Erythroblast (primary cell): ENCODE results near the gene CPSF3.

Experiments used
- DNase-seq, 2 experiments: peaks; one replicate each; lab custom pipeline; 2025; lab: John Stamatoyannopoulos, UW
- GATA1 ChIP-seq: IDR thresholded peaks from 2 replicates; pipeline ENCODE4 v1.6.1; 2011; ENCODE audit warnings: low read depth, mild to moderate bottlenecking, control low read depth, low read length, moderate library complexity
- POLR2A ChIP-seq: IDR thresholded peaks from 2 replicates; pipeline ENCODE4 v1.6.1; 2011; ENCODE audit warnings: mild to moderate bottlenecking, low read length

CPSF3 gene

DNA sequence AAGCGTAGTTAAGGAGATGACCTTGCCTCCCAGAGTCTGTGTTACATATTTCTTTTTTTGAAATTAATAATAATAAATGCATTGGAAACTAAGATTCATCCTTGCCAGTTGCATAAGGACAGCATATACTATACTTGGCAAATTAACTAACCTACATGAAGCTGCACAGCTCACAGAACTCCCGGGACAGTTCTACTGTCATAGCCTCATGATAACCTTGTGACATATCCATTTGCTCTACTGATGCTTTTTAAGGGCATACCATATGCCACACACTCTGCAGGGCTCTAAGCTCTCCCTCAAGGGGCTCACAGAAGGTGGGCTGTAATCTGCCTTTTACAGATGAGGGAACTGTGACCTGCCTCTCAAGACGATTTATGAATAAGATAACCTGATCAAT is 3.9 kb upstream of the CPSF3 start:
- no peak for DNase-seq

DNA sequence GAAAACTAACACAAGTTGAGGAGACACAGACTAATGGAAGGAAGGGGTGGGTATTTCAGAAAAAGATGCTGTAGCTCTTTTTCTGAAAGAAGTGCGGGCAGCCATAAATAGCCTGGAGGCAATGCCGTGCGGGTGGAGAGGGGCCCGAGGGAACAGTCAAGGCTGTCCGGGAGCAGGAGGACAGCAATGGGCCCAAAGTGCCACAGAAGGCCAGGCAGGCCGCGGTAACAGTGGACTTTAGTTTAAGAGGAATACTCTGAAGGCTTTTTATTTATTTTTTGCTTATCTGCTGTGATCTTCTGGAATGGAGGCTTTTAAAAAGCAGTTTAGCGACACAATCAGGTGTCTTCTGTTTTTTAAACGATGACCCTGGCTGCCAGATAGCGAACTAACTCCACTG is 3.0 kb upstream of the CPSF3 start:
- TF ChIP-seq GATA1, result no peak
- TF ChIP-seq POLR2A, result no peak

More for the DNA sequence above, 3.9 kb upstream of the CPSF3 start:
- no peak for TF ChIP-seq GATA1
- no peak for TF ChIP-seq POLR2A

DNA sequence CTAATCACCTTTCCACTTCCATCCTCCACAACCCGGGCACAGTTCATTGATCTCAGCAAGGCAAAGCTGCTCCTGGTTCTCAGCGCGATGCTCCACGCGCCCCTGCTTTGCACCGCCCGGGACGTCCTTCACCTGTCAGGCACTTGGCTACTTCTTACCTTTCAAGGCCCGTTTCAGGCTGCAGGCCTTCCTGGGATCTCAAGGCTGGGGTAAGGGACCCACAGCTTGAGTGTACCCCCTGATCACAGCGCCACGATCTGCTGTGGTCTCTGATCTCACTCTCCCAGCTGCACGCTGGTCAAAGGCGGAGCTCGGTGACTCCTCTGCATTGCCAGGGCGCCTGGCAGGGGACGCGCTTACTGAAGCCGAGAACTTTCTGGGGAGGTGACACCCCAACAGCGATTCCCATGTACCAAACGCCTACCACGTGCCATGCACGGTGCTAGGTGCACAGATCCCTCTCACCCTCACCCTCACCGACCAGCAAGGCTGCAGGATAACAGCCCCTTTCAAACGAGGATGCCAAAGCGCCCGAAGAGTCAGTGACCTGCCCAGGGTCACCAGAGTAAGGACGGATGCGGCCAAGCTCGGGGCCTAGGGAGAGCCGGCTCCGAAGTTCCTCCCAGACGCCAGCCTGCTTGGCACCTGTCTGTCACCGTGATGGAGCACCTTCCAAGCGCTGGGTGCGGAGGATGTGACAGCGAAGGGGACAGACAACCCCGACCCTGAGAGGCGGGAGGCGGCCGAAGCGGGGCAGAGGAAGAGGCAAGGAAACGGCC is 944 bp upstream of the CPSF3 start:
- TF ChIP-seq GATA1 (no peak), POLR2A (no peak)
- peak; percentile 62 to 65 for DNase-seq

More for the DNA sequence above, 3.0 kb upstream of the CPSF3 start:
- DNase-seq, result no peak

DNA sequence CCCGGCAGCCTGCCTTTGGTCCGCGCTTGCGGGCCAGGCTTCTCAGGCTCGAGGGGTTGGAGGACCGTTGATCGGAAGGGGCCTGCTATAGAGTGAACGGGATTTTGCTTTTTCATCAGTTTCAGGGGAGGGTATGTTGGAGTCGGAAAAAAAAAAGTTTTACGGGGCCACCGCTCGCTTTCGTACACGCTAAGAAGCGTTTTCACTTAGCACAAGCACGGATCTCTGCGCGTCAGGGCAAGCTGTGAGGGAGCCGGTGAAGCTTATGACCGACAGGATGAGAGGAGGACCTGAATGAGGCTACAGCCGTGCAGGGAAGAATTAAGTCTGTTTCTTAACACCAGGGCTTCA is 443 bp downstream of the CPSF3 start:
- TF ChIP-seq GATA1 (no peak), POLR2A (no peak)
- peak; percentile 72 to 77 for DNase-seq

DNA sequence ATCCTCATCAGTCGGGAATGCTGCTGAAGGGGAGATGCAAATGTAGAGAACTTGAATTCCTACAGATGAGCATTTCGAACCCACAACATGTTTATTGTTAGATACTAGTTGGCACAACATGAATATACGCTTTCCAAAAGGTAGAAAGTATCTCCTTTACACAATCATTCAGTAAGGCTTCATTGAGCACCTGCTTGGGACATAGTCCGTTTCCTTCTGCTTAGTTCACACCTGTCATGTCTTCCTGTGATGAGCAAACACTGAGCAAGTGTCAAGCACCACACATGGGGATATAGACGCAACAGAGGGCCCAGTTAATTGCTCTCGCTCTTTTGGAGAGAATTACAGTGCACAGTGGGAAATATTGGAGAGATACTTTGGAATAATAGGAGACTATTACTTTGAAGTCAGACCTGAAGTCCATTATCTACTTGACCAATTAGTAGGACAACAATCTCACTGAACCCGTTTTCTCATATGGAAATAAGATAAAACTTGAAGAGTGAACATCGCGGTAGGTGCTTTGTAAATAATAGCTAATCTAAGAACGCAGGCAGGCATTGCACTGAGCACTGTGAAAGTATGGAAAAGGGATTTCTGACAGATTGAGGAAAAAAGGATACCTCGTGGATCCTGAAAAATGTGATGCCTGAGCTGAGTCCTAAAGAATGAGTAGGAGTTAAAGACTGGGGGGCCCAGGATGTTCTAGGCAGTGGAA is 1.2 kb downstream of the CPSF3 start:
- DNase-seq, result peak in 1 of 2 experiments; percentile 48
- TF ChIP-seq POLR2A, result no peak
- no peak for TF ChIP-seq GATA1

DNA sequence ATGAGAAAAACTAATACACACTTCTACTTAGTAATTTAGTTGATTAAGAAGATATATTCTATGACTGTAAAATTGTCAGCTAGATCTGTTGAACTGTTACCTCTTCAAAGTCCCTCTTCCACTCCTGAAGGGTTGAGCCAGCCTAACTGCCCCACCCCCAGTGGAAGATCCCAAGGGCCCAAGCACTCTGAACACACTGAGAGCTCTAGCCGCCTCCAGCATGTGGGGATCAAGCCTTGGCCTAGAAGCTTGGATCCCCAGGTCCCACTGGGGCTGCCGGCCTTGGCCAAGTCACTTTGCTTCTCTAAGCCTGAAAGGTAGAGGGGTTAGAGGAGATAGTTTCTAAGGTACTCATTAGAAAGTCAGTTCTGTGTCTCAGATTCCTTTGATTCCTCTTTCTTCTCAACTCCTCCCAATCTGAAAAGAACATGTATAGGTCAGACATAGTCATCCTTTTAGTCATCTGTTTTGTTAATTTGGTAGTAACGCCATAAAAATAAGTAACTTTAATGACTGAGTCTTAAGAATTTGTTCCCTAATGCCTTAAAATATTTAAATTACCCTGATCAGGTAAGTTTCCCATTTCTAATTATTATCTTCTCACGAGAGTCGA is 5.6 kb downstream of the CPSF3 start:
- no peak for TF ChIP-seq POLR2A
- DNase-seq, result no peak

DNA sequence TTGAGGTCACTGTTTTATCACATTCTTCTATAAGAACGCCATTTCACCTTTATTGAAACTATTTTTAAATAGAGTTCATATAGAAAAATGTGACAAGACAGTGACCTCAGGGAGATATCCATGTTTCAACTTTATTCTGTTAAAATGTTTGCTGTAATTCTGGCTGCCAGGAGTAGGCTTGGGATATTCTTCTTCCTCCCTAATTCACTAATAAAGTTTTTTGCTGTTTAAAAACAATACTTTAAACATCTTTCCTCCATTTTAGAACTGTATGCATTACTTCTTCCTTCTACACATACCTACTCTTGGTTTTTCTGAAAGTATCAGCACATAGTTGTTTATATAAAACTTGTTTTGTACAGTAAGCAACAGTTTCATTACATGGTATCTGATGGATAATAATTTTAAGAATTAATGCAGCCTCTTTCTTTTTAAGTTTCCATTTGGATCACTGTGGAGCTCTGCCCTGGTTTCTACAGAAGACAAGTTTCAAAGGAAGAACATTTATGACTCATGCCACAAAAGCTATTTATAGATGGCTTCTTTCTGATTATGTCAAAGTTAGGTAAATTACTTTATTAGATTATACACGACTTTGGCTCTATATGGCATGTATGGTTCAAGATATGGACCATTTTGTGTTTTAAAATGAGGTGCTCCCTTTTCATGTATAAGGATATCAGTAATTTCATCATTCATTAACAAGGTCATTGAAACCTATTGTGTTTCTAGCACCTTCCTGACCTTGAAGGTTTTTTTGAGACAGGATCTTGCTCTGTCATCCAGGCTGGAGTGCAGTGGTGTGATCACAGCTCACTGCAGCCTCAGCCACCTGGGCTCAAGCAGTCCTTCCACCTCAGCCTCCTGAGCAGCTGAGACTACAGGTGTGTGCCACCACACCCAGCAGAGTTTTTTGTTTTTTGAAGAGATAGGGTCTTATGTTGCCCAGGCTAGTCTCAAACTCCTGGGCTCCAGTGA is 7.2 kb downstream of the CPSF3 start:
- DNase-seq, result no peak
- TF ChIP-seq GATA1 (no peak), POLR2A (no peak)

DNA sequence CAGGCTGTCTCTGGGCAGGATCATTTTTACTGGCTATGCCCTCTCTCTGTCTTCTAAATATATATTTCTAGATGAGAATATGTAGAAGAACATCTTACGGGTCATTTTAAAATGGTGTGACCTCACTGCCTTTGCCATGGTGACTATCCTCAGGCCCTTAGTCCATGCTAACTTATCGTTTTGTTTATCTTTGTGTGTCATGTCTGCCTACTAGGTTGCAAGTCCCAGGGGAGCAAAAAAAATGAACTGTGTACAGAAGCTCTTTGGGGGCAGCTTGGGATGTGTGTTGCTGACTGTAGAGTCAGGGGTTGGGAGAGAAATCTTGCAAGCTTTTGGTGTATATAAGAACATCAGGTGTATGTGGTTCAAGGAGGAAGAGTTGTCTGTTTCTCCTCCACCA is 11.0 kb downstream of the CPSF3 start:
- DNase-seq, result no peak
- TF ChIP-seq GATA1 (no peak), POLR2A (no peak)

DNA sequence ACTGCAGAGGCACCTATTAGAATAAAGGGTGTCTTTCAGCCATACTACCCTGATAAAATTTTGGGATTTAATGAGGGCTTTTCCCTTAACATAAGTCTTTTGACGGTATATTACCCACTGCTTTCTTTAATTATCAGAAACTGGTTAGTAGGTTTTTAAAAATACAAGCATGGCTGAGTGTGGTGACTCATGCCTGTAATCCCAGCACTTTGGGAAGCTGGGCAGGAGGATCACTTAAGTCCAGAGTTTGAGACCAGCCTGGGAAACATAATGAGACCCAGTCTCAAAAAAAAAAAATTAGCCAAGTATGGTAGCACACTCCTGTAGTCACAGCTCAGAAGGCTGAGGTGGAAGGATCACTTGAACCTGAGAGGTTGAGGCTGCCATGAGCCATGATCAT is 16.1 kb downstream of the CPSF3 start:
- DNase-seq, result no peak
- no peak for TF ChIP-seq GATA1

DNA sequence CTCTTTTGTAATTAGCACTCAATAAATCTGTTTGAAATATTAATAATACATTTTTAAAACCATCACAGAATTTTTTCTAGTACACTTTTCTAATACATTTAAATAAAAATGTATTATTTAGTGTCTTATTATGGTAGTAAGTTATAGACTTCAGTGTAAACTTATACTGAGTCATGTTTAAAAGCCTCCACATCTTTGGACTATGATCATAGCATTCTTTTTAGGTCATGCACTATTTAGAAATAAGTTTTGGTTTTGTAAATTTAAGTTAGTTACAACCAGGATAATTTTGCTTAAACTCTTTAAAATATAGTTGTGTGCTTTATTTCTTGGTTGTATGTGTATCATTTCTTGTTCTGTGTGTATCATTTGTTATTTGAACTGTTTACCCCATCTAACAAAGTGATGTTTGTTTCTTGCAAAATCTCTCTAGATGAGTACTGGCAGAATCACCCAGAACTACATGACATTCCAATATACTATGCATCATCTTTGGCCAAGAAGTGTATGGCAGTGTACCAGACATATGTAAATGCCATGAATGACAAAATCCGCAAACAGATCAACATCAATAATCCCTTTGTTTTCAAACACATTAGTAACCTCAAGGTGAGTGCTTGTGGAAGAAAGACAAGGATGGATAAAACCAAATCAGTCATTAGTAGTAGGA is 16.7 kb downstream of the CPSF3 start:
- DNase-seq, result no peak
- no peak for TF ChIP-seq POLR2A
- no peak for TF ChIP-seq GATA1

DNA sequence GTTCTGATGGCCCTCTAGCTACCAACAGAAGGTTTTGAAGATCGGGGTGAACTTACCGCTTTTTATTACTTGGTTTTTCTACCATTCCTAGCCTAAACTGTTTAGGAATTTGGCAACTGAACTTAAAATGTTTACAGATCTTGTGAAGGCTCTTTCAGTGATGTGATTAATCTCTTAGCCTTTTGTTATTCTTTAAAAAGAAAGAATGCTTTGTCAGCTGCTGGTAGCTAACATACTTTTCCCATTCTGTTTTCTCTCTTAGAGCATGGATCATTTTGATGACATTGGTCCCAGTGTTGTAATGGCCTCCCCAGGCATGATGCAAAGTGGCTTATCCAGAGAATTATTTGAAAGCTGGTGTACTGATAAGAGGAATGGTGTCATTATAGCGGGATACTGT is 18.1 kb downstream of the CPSF3 start:
- TF ChIP-seq POLR2A, result no peak
- TF ChIP-seq GATA1, result no peak
- no peak for DNase-seq

DNA sequence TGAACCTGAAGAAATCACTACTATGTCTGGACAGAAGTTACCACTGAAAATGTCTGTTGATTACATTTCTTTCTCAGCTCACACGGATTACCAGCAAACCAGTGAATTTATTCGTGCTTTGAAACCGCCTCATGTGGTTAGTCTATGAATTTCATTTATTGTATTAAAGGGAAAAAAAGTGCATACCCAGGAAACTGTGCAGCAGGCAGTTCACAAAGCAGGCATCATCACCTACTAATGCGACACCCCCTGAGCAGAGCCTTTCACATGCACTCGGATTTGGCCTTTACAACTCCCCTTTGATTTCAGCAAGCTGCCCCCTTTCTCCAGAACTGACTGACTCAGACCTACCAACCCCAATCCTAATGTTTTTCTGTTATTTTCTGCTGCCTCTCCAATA is 20.1 kb downstream of the CPSF3 start:
- no peak for DNase-seq
- TF ChIP-seq POLR2A (no peak), GATA1 (no peak)

DNA sequence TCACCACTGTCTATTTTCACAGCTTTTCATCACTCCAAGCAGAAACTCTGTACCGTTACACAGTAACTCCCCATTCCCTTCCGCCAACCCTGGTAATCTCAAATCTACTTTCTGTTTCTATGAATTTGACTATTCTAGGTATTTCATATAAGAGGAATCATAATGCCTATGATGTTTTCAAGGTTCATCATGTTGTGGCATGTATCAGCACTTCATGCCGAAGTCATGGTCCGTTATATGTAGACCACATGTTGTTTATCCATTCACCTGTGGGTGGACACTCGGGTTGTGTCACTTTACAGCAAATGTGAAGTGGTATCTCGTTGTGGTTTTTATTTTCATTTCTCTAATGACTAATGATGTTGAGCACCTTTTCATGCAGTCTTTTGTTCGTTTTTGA is 21.6 kb downstream of the CPSF3 start:
- TF ChIP-seq GATA1 (no peak), POLR2A (no peak)
- DNase-seq, result no peak
